DOHH2 (cell line): ENCODE data around the gene ADAMTS12.

ENCODE experiments used
- H3F3A ChIP-seq: fragments of 200-600 bp; sonication (generic), shearing (Covaris generic); 2 replicates; pipeline ENCODE4 v1.6.0; 2016; ENCODE audit warnings: antibody characterized with exemption, mild to moderate bottlenecking; ENCODE audit not compliant: control insufficient read depth, insufficient read depth
- H3K27ac ChIP-seq: fragments of 200-600 bp; sonication (generic); 2 replicates; pipeline ENCODE4 v1.5.1; 2014; ENCODE audit warnings: low read depth, mild to moderate bottlenecking, low read length, moderate library complexity
- H3K27me3 ChIP-seq: fragments of 200-600 bp; sonication (generic); 2 replicates; pipeline ENCODE4 v1.6.1; 2014; ENCODE audit warnings: mild to moderate bottlenecking, low read length, mixed read lengths; ENCODE audit not compliant: control insufficient read depth
- H3K36me3 ChIP-seq: fragments of 200-600 bp; sonication (generic); 2 replicates; pipeline ENCODE4 v1.6.1; 2014; ENCODE audit warnings: mild to moderate bottlenecking, low read length, moderate library complexity, mixed read lengths; ENCODE audit not compliant: control insufficient read depth
- H3K4me1 ChIP-seq: fragments of 200-600 bp; sonication (generic); 2 replicates; pipeline ENCODE4 v1.6.1; 2014; ENCODE audit warnings: mild to moderate bottlenecking, low read length, mixed read lengths; ENCODE audit not compliant: control insufficient read depth
- H3K4me2 ChIP-seq: fragments of 200-600 bp; sonication (generic); 2 replicates; pipeline ENCODE4 v1.6.0; 2014; ENCODE audit warnings: mild to moderate bottlenecking, low read length, moderate library complexity
- H3K4me3 ChIP-seq: fragments of 200-600 bp; sonication (generic); 2 replicates; pipeline ENCODE4 v1.5.1; 2014; ENCODE audit warnings: mild to moderate bottlenecking, low read length, mixed read lengths
- H3K79me2 ChIP-seq: fragments of 200-600 bp; sonication (generic); 2 replicates; pipeline ENCODE4 v1.6.1; 2014; ENCODE audit warnings: mild to moderate bottlenecking, low read length, mixed read lengths; ENCODE audit not compliant: control insufficient read depth
- H3K9me2 ChIP-seq: fragments of 200-600 bp; sonication (generic); replicated peaks from 2 replicates; pipeline ENCODE4 v1.6.1; 2014; ENCODE audit warnings: mild to moderate bottlenecking, low read length, mixed read lengths; ENCODE audit not compliant: control insufficient read depth
- H3K9me3 ChIP-seq: fragments of 200-600 bp; sonication (generic); 2 replicates; pipeline ENCODE4 v1.6.1; 2014; ENCODE audit warnings: antibody characterized with exemption, low read length, mixed read lengths; ENCODE audit not compliant: control insufficient read depth, insufficient read depth
- H4K20me1 ChIP-seq: fragments of 200-600 bp; sonication (generic); 2 replicates; pipeline ENCODE4 v1.6.0; 2014; ENCODE audit warnings: low read depth, mild to moderate bottlenecking, antibody characterized with exemption, low read length, moderate library complexity; ENCODE audit not compliant: control insufficient read depth, insufficient read depth
- EZH2phosphoT487 ChIP-seq: fragments of 200-600 bp; sonication (generic); IDR thresholded peaks from 2 replicates; pipeline ENCODE4 v1.6.1; 2017; ENCODE audit warnings: borderline replicate concordance, mild to moderate bottlenecking, antibody characterized with exemption, low read length, moderate library complexity, mixed read lengths
- TF ChIP-seq, protein P1 (sequence below): fragments of 200-600 bp; sonication (generic); IDR thresholded peaks from one replicate; pipeline ENCODE4 v1.5.1; 2014; ENCODE audit warnings: antibody characterized with exemption, mild to moderate bottlenecking, low read depth, low read length; ENCODE audit not compliant: poor library complexity, severe bottlenecking

The ADAMTS12 gene

DNA sequence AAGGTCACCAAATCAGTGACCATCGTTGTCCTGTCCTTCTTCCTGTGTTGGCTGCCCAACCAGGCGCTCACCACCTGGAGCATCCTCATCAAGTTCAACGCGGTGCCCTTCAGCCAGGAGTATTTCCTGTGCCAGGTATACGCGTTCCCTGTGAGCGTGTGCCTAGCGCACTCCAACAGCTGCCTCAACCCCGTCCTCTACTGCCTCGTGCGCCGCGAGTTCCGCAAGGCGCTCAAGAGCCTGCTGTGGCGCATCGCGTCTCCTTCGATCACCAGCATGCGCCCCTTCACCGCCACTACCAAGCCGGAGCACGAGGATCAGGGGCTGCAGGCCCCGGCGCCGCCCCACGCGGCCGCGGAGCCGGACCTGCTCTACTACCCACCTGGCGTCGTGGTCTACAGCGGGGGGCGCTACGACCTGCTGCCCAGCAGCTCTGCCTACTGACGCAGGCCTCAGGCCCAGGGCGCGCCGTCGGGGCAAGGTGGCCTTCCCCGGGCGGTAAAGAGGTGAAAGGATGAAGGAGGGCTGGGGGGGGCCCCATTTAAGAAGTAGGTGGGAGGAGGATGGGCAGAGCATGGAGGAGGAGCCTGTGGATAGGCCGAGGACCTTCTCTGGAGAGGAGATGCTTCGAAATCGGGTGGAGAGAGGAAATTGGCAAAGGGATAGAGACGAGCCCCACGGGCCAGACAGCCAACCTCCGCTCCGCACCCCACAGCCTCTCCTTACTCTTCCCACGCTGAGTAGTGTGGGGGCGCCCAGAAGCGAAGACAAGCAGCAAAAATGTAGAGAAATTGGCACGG lies 46.1 kb upstream of the ADAMTS12 start:
- TF ChIP-seq, protein P1, sequence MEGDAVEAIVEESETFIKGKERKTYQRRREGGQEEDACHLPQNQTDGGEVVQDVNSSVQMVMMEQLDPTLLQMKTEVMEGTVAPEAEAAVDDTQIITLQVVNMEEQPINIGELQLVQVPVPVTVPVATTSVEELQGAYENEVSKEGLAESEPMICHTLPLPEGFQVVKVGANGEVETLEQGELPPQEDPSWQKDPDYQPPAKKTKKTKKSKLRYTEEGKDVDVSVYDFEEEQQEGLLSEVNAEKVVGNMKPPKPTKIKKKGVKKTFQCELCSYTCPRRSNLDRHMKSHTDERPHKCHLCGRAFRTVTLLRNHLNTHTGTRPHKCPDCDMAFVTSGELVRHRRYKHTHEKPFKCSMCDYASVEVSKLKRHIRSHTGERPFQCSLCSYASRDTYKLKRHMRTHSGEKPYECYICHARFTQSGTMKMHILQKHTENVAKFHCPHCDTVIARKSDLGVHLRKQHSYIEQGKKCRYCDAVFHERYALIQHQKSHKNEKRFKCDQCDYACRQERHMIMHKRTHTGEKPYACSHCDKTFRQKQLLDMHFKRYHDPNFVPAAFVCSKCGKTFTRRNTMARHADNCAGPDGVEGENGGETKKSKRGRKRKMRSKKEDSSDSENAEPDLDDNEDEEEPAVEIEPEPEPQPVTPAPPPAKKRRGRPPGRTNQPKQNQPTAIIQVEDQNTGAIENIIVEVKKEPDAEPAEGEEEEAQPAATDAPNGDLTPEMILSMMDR = no peak
- TF ChIP-seq EZH2phosphoT487 = no peak
- Histone ChIP-seq H3K9me3 (no peaks in the 10 kb centered on the region), H3K27ac (no peak overlapping the region), H3K27me3 (0 out of 2 replicates have a peak, but pooled peaks cover 4% of the 10 kb centered on the region), H3K36me3 (no peaks in the 10 kb centered on the region), H3K4me3 (no peak overlapping the region), H3F3A (no peaks in the 10 kb centered on the region), H3K9me2 (no peaks in the 10 kb centered on the region), H3K79me2 (no peaks in the 10 kb centered on the region), H3K4me2 (no peak overlapping the region), H4K20me1 (no peaks in the 10 kb centered on the region), H3K4me1 (no peaks in the 10 kb centered on the region)

DNA sequence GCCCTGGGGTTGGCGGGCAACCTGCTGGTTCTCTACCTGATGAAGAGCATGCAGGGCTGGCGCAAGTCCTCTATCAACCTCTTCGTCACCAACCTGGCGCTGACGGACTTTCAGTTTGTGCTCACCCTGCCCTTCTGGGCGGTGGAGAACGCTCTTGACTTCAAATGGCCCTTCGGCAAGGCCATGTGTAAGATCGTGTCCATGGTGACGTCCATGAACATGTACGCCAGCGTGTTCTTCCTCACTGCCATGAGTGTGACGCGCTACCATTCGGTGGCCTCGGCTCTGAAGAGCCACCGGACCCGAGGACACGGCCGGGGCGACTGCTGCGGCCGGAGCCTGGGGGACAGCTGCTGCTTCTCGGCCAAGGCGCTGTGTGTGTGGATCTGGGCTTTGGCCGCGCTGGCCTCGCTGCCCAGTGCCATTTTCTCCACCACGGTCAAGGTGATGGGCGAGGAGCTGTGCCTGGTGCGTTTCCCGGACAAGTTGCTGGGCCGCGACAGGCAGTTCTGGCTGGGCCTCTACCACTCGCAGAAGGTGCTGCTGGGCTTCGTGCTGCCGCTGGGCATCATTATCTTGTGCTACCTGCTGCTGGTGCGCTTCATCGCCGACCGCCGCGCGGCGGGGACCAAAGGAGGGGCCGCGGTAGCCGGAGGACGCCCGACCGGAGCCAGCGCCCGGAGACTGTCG lies 45.4 kb upstream of the ADAMTS12 start:
- Histone ChIP-seq H3K4me1 (no peaks in the 10 kb centered on the region), H3K36me3 (no peaks in the 10 kb centered on the region), H3K4me2 (no peak overlapping the region)

DNA sequence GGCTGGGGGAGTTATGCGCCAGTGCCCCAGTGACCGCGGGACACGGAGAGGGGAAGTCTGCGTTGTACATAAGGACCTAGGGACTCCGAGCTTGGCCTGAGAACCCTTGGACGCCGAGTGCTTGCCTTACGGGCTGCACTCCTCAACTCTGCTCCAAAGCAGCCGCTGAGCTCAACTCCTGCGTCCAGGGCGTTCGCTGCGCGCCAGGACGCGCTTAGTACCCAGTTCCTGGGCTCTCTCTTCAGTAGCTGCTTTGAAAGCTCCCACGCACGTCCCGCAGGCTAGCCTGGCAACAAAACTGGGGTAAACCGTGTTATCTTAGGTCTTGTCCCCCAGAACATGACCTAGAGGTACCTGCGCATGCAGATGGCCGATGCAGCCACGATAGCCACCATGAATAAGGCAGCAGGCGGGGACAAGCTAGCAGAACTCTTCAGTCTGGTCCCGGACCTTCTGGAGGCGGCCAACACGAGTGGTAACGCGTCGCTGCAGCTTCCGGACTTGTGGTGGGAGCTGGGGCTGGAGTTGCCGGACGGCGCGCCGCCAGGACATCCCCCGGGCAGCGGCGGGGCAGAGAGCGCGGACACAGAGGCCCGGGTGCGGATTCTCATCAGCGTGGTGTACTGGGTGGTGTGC lies 44.7 kb upstream of the ADAMTS12 start, which contains the start of gene RXFP3:
Gene RXFP3 (plus strand): TSS at position 6 of the 636 bp plus-strand sequence. CDS start 355 bp downstream, at position 361.
- H3K4me3 ChIP-seq = no peak within 1 kb of the TSS
- TF ChIP-seq, protein P1 = no peak
- no peak for TF ChIP-seq EZH2phosphoT487
- H3K9me2 ChIP-seq = no peaks in the 10 kb centered on the region
- H3K4me1 ChIP-seq = no peaks in the 10 kb centered on the region
- H3K36me3 ChIP-seq = no peaks in the 10 kb centered on the region
- H3K9me3 ChIP-seq = no peaks in the 10 kb centered on the region
- H3K4me2 ChIP-seq = no peak within 1 kb of the TSS
- H3K79me2 ChIP-seq = no peaks in the 10 kb centered on the region
- no peaks in the 10 kb centered on the region for H4K20me1 ChIP-seq
- H3F3A ChIP-seq = no peaks in the 10 kb centered on the region
- no peak within 1 kb of the TSS for H3K27ac ChIP-seq
- 0 out of 2 replicates have a peak, but pooled peaks cover 4% of the 10 kb centered on the region for H3K27me3 ChIP-seq

More for the DNA sequence above, 45.4 kb upstream of the ADAMTS12 start:
- Histone ChIP-seq H3F3A (no peaks in the 10 kb centered on the region), H3K9me2 (no peaks in the 10 kb centered on the region), H3K27me3 (0 out of 2 replicates have a peak, but pooled peaks cover 4% of the 10 kb centered on the region), H4K20me1 (no peaks in the 10 kb centered on the region), H3K79me2 (no peaks in the 10 kb centered on the region), H3K9me3 (no peaks in the 10 kb centered on the region), H3K27ac (no peak overlapping the region), H3K4me3 (no peak overlapping the region)
- no peak for TF ChIP-seq EZH2phosphoT487
